NCI-H2227 treated with DMSO at 0.1 percent for 48 hours (cell line): Measurements from ENCODE around the gene ANKRD42.

Experiments
- DNase-seq: peaks from one replicate; lab custom pipeline; 2025; lab: John Stamatoyannopoulos, UW

The ANKRD42 gene

GRCh38 chr11:83292709-83293456, 99.4 kb downstream of the ANKRD42 start:
- DNase-seq: peak; percentile 46

- DNase-seq: no peak
Observed at GRCh38 chr11:83293457-83293774, 99.9 kb downstream of the ANKRD42 start.

- DNase-seq: no peak
Observed at GRCh38 chr11:83294208-83294607, 100.7 kb downstream of the ANKRD42 start.
